Liver (tissue), 9 donors: Measurements from ENCODE around the gene LTBP2. TPM values are rescaled to one million over a fixed set of nuclear protein-coding genes. Genes with fewer than 3 reads are reported as not detected.

Experiments used
- DNase-seq: peaks from one replicate; pipeline ENCODE4 v3.0.0-alpha.2; 2017; ENCODE audit warnings: low spot score
- H3K27ac ChIP-seq, 2 donors: one replicate each; pipeline ENCODE4 v1.7.0; 2013; ENCODE audit warnings: inconsistent platforms in 2 of 2, low read length in 2 of 2, control low read depth in 1 of 2, low read depth in 1 of 2, mild to moderate bottlenecking in 1 of 2
- H3K27me3 ChIP-seq, 4 donors: one replicate each; pipeline versions ENCODE4 v1.6.1 to v1.7.0; 2013; ENCODE audit warnings: low read length in 3 of 4, inconsistent platforms in 1 of 4, mild to moderate bottlenecking in 1 of 4, moderate library complexity in 1 of 4; ENCODE audit not compliant: control insufficient read depth in 4 of 4, insufficient read depth in 4 of 4
- H3K36me3 ChIP-seq, 4 donors: one replicate each; pipeline versions ENCODE4 v1.6.1 to v1.7.0; 2013; ENCODE audit warnings: low read length in 3 of 4, mild to moderate bottlenecking in 3 of 4, low read depth in 1 of 4, moderate library complexity in 1 of 4; ENCODE audit not compliant: control insufficient read depth in 4 of 4, insufficient read depth in 3 of 4
- H3K4me1 ChIP-seq, 4 donors: one replicate each; pipeline versions ENCODE4 v1.6.1 to v1.7.0; 2013; ENCODE audit warnings: low read length in 3 of 4, mild to moderate bottlenecking in 3 of 4, moderate library complexity in 1 of 4; ENCODE audit not compliant: control insufficient read depth in 4 of 4, insufficient read depth in 4 of 4
- H3K4me3 ChIP-seq, 3 donors: one replicate each; pipeline versions ENCODE4 v1.6.1 to v1.7.0; 2013; ENCODE audit warnings: low read length in 3 of 3, control low read depth in 1 of 3, low read depth in 1 of 3, mild to moderate bottlenecking in 1 of 3
- H3K9ac ChIP-seq, 2 donors: one replicate each; pipeline ENCODE4 v1.7.0; 2013; ENCODE audit warnings: low read length in 2 of 2, mild to moderate bottlenecking in 2 of 2, moderate library complexity in 2 of 2, control low read depth in 1 of 2, low read depth in 1 of 2
- H3K9me3 ChIP-seq, 4 donors: one replicate each; pipeline versions ENCODE4 v1.6.1 to v1.7.0; 2013; ENCODE audit warnings: low read length in 3 of 4; ENCODE audit not compliant: control insufficient read depth in 4 of 4
- ATF3 ChIP-seq: IDR thresholded peaks from 2 replicates; pipeline ENCODE4 v1.6.1; 2016; ENCODE audit warnings: antibody characterized with exemption
- CTCF ChIP-seq: fragments of 150-350 bp; IDR thresholded peaks from 2 replicates; pipeline ENCODE4 v1.5.1; 2017; ENCODE audit warnings: improper control_type of control experiment, low read depth, low read length; ENCODE audit not compliant: missing input control
- EGR1 ChIP-seq, 2 donors: IDR thresholded peaks; 2 replicates each; pipeline ENCODE4 v1.6.1; 2016 to 2018; ENCODE audit warnings: antibody characterized with exemption in 2 of 2, low read depth in 2 of 2
- FOXA1 ChIP-seq: IDR thresholded peaks from 2 replicates; pipeline ENCODE4 v1.6.1; 2016; ENCODE audit warnings: antibody characterized with exemption
- FOXA2 ChIP-seq: IDR thresholded peaks from 2 replicates; pipeline ENCODE4 v1.6.1; 2016; ENCODE audit warnings: antibody characterized with exemption
- GABPA ChIP-seq, 2 donors: IDR thresholded peaks in 1 of 2; conservative IDR thresholded peaks in 1 of 2; 2 replicates each; pipeline ENCODE4 v1.6.1; 2016; ENCODE audit warnings: antibody characterized with exemption in 2 of 2, mild to moderate bottlenecking in 1 of 2, moderate library complexity in 1 of 2
- HNF4A ChIP-seq, 2 donors: conservative IDR thresholded peaks; 2 replicates each; pipeline ENCODE4 v1.6.1; 2016; ENCODE audit warnings: antibody characterized with exemption in 2 of 2, mild to moderate bottlenecking in 2 of 2
- HNF4G ChIP-seq: IDR thresholded peaks from 2 replicates; pipeline ENCODE4 v1.6.1; 2016; ENCODE audit warnings: antibody characterized with exemption
- JUND ChIP-seq, 2 donors: IDR thresholded peaks; 2 replicates each; pipeline ENCODE4 v1.6.1; 2016; ENCODE audit warnings: antibody characterized with exemption in 2 of 2
- MAX ChIP-seq: IDR thresholded peaks from 2 replicates; pipeline ENCODE4 v1.6.1; 2016; ENCODE audit warnings: antibody characterized with exemption
- NR2F2 ChIP-seq: IDR thresholded peaks from 2 replicates; pipeline ENCODE4 v1.6.1; 2016; ENCODE audit warnings: antibody characterized with exemption
- RAD21 ChIP-seq, 2 donors: IDR thresholded peaks; 2 replicates each; pipeline ENCODE4 v1.6.1; 2016; ENCODE audit warnings: antibody characterized with exemption in 2 of 2, mild to moderate bottlenecking in 2 of 2
- REST ChIP-seq: IDR thresholded peaks from 2 replicates; pipeline ENCODE4 v1.6.1; 2016; ENCODE audit warnings: antibody characterized with exemption, mild to moderate bottlenecking
- RXRA ChIP-seq, 2 donors: IDR thresholded peaks; 2 replicates each; pipeline ENCODE4 v1.6.1; 2017 to 2018; ENCODE audit warnings: antibody characterized with exemption in 2 of 2, mild to moderate bottlenecking in 1 of 2
- SP1 ChIP-seq: IDR thresholded peaks from 2 replicates; pipeline ENCODE4 v1.6.1; 2018; ENCODE audit warnings: antibody characterized with exemption, mild to moderate bottlenecking
- TAF1 ChIP-seq: conservative IDR thresholded peaks from 2 replicates; pipeline ENCODE4 v1.6.1; 2016; ENCODE audit warnings: antibody characterized with exemption, mild to moderate bottlenecking
- YY1 ChIP-seq: IDR thresholded peaks from 2 replicates; pipeline ENCODE4 v1.6.1; 2016; ENCODE audit warnings: antibody characterized with exemption, mild to moderate bottlenecking
- ZBTB33 ChIP-seq: IDR thresholded peaks from 2 replicates; pipeline ENCODE4 v1.6.1; 2016; ENCODE audit warnings: antibody characterized with exemption
- WGBS: extraction: QIAGEN DNeasy Blood & Tissue Kit; methylation state at CpG from one replicate; pipeline ENCODE4 v1.1.7; 2013; 5-methylcytosine and 5-hydroxymethylcytosine counted together
- polyA plus RNA-seq, 2 donors: library from polyadenylated mRNA; stranded (reverse) in 1 of 2; unstranded in 1 of 2; fragments of 200-250 nt in 1 of 2; fragments of >200 nt in 1 of 2; fragmentation: Nextera tagmentation in 1 of 2; extraction: Ambion mirVana in 1 of 2; gene quantifications; one replicate each; pipeline versions ENCODE4 v1.2.1 to v1.2.3, GENCODE V29; 2013 to 2015
- total RNA-seq, 2 donors: library from RNA; depleted of rRNA; stranded (reverse); fragments of >200 nt; gene quantifications; one replicate each; pipeline ENCODE4 v1.2.3, GENCODE V29; 2014
- donor health status: healthy.
- donor health status: healthy.
- donor health status: healthy.
- donor health status: healthy.
- donor health status: healthy.

The LTBP2 gene
- total and polyA plus RNA-seq, 4 donors, result 0.24 to 1.3 (median 0.89) TPM

- H3K27me3 ChIP-seq, result no peaks in the 10 kb centered on the region
- H3K36me3 ChIP-seq, result no peaks in the 10 kb centered on the region
- DNase-seq, result no peak
- H3K27ac ChIP-seq, result no peak overlapping the region
- TF ChIP-seq HNF4G (no peak), MAX (no peak), FOXA1 (no peak), NR2F2 (no peak), YY1 (no peak), SP1 (no peak), RXRA (IDR thresholded peaks at IDR 0.05) (no peak), GABPA (IDR thresholded peaks at IDR 0.05 in 1 of 2, conservative IDR thresholded peaks at IDR 0.05 in 1 of 2) (no peak), TAF1 (no peak), JUND (IDR thresholded peaks at IDR 0.05) (no peak), CTCF (no peak), ATF3 (no peak), ZBTB33 (no peak), RAD21 (IDR thresholded peaks at IDR 0.05) (no peak), FOXA2 (no peak), EGR1 (IDR thresholded peaks at IDR 0.05; ENCODE audit: low read depth in 2 of 2) (no peak), HNF4A (conservative IDR thresholded peaks at IDR 0.05) (no peak)
- H3K4me1 ChIP-seq, result no peaks in the 10 kb centered on the region
- 83% methylated on average over 6 of the region's 6 CpGs for WGBS
- no peak overlapping the region for H3K9ac ChIP-seq
- no peak overlapping the region for H3K4me3 ChIP-seq
- H3K9me3 ChIP-seq, result no peaks in the 10 kb centered on the region
Measured at GRCh38 chr14:74583689-74584434, 28.2 kb downstream of the LTBP2 start.

- Histone ChIP-seq H3K27me3 (no peaks in the 10 kb centered on the region), H3K27ac (no peak overlapping the region), H3K4me3 (no peak overlapping the region), H3K9ac (no peak overlapping the region), H3K9me3 (no peaks in the 10 kb centered on the region), H3K4me1 (no peaks in the 10 kb centered on the region), H3K36me3 (no peaks in the 10 kb centered on the region)
- 73% methylated on average over 1 of the region's 1 CpG for WGBS
- DNase-seq, result no peak
- TF ChIP-seq EGR1 (IDR thresholded peaks at IDR 0.05; ENCODE audit: low read depth in 2 of 2) (no peak), FOXA2 (no peak), RXRA (IDR thresholded peaks at IDR 0.05) (no peak), REST (no peak), CTCF (no peak), FOXA1 (no peak), YY1 (no peak), MAX (no peak), NR2F2 (peak; percentile 74)
Measured at GRCh38 chr14:74582910-74583581, 29.0 kb downstream of the LTBP2 start.
